ENCODE measurements around the gene IL25.

IL25 gene

DNA sequence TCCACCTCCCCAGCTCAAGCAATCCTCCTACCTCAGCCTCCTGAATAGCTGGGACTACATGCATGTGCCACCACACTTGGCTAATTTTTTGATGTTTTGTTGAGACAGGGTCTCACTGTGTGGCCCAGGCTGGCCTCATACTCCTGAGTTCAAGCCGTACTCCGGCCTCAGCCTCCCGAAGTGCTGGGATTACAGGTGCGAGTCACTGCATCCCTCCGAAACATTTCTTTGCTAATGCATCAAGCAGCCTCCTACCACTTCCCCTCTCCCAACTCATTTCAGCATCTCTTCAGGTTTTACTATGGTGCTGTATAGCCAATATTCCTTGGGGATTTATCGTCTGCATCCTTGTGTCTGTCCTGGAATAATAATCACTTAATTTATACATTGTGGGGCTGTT, 17.6 kb upstream of the IL25 start:
- no peak for DNase-seq

DNA sequence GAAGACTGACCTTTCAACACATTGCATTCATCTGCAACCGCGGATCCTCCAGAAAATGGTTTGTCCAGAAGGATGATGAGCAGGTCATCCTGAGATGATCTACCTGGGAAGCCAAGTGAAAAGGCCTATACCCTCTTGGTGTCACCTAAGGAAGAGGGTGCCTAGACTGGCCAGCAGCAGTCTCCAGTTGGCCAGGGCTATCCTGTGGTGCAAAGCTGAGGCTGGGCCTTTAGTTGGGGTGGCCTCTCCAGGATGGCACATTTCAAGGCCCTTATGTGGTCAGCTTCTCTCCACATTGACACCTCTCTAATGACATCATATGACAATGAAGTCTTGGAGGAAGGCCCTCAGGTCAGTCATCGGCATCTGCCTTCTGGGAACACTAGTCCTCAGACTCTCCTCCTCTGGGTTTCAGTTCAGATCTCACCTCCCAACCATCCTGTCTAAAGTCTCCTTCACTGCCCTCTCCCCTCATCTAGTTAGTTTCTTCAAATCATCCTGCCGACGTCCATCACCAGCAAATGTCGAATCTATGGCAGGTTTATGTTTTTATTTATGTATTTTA, 16.7 kb upstream of the IL25 start:
- DNase-seq, result no peak

DNA sequence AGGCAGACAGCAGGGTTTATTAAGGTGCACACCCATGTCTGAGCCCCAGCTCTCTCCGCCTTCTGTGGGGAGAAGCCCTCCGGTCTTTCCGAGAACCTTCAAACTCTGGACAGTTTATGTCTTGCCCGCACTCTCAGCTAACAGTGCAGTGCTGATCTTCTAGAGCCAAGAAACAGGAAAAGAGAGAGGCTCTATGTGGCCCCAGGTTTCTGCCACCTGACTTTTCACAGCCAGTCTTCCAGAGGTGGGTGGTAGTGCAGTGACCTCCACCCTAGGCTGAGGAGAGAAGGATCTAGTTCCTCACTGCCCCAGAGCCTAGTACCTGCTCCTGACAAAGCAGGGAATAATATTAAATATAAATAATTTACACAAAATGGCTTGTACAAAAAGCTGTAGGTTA, 15.9 kb upstream of the IL25 start:
- no peak for DNase-seq

DNA sequence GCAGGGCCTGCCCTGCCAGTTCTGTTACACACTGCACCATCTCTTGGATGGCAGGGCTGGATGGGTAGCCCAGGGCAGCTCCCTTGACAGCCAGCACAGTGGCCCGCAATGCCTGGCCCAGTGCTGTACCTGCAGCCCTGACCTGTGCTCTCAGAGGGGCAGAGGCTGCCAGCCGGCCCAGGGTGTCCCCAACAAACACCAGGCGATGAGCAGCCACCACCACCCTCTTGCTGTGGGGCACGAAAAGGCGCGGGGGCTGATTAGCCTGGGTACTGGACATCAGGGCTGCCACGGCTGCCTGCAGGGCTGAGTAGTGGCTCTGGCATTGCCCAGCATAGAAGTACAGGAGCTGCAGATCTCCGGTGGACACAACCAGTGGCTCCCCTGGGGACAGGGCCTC, 15.3 kb upstream of the IL25 start:
- DNase-seq, result no peak

DNA sequence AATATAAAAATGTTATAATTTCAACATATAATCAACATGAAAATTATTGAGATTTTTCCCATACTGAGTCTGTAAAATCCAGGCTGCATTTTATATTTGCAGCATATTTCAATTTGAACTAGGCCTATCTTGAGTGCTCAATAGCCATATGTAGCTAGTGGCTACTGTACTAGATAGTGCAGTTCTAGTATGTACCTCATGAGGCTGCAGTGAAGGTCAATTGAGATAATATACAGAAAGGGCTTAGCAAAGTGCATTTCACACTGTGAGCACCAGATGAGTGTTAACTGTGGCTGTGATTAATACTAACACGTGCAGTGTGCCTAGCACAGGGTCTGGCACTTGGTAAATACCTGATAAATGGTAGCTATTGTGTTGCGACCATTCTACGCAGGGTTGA, 14.6 kb upstream of the IL25 start:
- DNase-seq, result no peak

DNA sequence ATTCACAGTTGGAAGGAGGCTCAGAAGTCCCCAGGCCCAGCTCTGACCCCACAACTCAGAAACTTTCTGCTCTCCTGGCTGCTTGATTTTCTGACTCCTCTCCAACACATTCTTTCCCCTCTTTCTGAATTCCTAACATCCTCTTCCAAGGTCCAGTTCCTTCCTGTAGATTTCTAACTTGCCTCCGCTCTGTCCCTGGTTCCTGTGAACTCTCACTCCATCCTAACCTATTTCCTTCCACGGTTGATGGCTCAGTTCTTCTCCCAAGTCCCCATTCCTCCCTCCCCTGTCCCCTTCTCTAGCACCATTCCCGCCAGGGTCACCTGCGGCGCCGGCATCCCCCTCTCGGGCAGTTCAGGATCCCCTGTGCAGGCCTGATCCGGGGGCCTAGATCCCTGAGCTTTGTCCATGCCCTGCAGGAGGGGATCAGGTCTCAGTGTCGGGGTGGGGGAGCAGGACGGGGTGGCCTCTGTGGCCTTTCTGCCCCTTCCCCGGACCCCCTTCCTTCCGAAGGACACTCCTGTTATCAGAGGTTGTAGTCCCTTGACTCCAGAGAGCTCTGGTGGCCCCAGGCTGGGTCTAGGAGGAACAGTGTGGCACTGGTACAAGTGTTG, 13.9 kb upstream of the IL25 start:
- no peak for DNase-seq

DNA sequence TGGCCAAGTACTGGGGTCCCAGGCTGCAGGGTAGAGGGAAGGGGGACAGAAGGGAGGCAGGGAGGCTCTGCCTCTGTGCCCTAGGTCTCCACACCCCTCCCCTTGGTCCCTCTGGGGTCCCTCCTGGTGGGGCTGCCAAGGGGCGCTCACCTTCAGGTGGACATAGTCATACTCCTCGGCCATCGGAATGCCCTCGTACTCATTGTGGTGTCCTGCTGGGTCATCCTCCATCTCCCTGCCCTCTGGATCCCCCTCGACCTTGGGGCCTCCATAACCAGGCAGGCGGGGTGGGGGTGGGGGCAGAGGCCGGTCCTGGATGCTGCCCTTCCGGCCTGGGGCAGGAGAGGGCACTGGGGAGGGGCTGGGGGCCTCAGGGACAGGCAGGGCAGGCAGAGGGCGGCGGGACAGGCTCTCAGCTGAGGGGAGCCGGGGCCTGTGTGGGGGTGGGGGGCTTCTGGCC, 13.4 kb upstream of the IL25 start:
- no peak for DNase-seq

DNA sequence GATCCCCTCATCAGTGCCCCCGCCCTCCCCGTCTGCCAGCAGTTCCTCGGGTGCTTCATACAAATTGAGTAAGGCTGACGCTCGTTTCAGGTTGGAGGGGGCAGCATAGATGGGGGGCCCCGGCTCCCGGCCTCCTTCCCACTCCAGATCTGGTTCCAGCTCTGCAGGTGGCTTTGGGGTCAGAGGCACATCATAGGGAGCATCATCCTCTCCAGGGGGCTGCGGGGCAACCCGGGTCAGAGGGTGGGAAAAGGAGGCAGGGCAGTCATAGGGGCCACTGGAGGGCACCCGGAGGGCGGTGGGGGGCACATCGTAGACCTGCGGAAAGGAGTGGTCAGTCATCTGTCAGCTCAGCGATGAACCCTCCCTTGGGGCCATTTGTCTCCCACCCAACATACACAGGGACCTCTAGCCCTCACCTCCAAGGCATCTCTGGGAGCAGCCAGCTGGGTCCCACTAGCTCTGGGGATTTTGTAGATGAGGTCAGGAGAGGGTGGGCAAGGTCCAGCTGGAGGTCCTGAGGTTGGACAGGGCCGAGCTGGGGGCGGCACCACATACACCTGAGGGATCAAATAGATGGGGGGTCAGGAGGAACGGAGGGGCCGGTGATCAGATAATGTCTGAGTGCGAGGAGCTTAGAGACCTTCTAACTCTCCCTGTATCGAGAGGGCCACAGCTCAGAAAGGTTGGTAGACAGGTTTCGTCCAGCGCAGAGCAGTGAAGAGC, 12.7 kb upstream of the IL25 start:
- no peak for DNase-seq

DNA sequence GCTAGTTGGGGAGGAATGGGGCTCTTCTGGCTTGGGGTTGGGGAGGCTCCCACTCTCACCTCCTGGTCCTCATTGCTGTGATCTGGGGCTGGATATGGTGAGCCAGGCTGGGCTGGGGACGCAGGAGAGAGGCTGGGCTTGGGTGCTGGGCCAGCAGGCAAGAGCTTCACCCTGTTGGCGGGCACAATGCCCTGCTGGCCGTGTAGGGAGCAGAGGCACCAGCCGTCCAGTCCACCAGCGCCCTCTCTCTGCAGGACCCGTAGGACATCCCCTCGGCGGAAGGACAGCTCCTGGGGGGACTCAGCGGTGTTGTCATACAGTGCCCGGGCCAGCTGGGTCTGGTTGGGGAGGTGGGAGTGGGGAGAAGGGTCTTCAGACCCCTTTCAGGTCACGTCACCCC, 12.1 kb upstream of the IL25 start:
- no peak for DNase-seq

DNA sequence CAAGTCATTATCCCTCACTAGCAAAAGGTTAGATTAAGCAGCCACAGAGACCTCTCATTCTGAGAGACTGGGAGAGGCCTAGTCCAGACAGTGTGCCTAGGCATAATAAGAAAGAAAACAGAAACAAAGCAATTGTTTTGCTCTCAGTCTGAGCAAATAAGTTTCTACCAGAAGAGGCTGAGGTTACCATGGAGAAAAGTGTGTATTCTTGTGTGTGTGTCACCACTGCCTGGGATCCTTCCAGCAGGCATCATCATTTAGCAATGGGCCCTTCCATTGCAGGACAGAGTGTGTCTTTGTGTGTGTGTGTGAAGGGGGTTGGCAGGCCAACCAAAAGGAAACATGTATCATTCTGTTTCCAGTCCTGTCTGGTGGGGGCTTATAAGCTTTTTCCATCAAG, 11.3 kb upstream of the IL25 start:
- no peak for DNase-seq

DNA sequence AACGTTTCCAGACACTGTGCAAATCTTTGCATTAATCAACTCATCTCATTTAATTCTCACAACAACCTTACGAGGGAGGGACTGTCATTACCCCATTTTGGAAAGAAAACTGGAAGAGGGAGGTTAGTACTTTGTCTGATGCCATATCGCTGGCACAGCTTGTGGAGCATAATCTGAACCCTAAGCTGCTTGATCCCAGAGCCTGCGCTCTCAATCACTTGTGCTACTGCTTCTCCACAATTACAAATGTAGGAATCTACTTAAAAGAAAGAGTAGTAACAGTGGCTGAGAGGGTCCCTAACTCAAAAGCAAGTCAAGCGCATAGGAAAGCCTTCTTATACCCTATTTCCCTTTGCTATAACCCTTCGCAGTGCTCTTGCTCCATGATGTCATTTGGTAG, 10.8 kb upstream of the IL25 start:
- DNase-seq, result no peak

DNA sequence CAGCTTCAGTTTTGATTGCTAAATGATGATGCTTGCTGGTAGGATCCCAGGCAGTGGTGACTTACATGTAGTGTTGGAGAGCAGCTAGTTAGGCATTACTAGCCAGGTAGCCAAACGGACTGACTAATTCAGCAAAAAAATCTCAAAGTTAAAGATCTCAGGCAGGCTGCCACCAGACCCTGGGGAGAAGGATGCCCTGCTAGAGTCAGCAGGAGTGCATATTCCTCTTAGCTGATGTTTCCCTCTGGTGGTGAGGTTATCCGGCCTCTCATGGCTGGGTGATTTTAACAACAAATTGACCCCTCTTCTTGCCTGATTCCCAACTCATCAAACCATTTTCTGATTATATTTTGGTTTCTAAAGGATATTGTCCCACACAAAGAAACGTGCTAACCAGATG, 10.4 kb upstream of the IL25 start:
- DNase-seq, result no peak

DNA sequence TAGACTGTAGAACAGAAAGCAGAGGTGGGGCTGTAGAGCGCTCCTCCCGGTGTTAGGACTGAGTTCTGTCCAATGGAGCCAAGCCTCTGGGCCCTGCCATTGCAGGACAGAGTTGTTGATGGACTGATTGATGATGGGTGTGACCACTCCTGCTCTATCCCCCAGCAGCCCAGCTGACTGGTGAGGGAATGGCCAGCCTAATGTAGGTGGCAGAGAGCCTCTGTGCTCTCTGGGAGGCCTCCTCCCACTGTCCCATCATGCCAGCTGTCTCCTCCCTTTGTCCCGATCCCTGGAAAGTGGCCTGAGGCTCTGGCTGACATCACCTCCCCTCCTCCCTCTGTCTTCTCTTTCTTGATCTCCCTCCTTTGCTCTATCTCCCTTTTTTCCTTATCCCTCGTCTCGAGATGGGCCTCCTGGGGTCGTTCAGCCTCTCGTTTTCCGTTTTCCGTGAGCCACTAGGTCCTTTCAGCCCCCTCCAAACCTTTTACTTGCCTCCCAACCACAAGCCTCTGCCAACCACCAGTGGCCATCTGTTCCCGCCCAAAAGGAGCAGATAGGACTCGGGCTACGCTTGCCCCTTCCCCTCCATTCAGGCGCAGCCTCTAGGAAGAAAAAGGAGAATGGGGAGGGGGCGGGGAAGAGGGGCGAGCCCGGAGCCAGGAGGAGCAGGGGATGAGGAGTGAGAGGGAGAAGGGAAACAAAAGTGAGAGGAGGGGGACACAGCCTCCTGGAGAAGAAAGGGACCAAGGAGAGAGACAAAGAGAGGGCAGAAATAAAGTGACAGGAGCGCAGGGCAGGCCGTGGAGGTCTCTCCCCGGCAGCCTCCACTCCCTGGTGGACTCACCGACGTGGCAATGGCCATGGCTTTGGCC, 8.2 kb upstream of the IL25 start:
- no peak for DNase-seq

DNA sequence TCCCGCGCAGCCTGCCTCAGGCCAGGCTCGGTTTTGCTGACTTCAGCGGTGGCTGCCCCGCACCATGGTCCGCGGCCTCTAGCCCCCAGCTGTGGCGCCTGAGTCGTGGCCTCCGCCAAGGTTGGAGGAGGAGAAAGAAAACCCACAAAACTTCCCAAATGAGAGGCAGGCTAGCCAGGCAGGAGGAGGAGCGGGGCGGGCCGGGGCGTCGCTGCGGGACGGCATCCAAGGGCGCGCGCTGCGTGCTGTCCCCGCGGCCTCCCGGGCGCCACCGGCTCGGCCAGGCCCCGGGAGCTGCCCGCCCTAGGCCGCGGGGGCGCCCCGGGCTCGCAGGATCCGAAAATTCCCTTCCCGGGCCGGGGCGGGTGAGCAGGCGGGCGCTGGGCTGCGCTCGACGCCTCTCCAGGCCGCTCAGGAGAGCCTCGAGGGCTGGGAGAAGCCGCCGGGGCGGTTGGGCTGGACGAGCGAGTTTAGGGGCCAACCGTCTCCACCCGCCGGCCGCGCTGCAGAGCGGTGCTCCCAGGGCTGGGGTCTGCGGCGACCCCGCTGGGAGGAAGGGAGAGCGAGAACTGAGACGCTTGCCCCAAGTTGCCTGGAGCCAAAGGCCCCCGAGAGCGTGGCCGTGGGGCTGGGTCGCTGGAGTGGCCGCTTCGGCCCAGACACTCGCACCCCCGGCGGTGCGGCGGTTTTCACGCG, 7.4 kb upstream of the IL25 start, which contains the start of gene EFS:
EFS (minus strand) TSS at position 137 of the 696 bp plus-strand sequence. CDS start 147 bp downstream, outside the sequence.
- DNase-seq, result no peak

DNA sequence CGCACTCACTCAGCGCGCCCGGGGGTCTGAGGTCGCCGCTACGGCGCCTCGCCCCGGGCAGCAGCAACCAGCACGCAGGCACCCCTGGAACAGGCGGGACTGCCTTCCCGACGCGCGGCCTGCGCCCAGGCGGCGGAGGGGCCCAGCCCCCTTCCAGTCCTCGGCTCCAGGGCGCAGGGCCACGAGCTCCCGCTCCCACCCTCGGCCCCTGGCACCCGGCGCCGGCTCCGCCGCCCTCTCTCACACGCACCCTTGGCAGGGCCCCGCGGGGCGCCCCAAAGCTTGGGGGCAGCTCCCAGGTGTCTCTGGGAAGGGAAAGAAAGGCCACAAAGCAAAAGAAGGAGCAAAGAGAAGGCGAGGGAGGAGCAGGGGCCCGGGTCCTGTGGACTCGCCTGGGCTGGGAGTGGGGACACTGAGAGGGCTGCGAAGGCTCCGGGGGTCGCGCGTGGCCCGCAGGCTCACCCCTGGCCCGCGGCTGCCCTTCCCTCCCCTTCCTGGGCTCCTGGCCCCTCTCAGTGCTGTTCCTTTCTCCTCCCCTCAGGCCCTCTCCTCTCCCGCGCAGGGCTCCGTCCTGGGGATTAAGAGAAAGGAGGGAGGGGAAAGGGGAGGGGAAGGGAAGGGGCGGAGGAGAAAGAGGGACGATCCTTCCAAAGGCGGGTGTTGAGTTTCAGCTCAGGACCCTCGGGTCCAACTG, 6.7 kb upstream of the IL25 start:
- DNase-seq, result no peak

DNA sequence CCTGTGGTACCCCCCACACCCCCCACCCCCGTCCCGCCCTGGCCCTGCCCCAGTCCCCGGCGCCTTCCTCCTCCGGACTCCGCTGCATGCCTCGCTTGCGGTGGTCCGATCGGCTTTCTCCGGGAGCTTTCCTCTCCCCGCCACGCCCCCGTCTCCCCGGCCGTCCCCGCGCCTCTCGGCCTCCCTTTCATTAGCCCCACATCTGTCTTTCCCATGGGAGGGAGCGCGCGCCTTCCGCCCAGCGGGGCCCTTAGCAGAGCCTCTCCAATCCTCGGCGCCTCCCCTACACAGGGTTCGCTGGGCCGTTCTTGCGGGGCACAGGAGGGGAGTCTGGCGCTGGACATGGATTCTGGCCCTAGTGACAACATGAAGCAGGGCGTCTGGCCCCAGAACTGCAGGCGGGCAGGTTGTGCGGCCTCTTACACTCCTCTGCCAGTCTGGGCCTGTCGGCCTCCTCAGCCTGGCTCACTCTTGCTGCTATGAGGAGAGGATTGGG, 6.1 kb upstream of the IL25 start:
- no peak for DNase-seq

DNA sequence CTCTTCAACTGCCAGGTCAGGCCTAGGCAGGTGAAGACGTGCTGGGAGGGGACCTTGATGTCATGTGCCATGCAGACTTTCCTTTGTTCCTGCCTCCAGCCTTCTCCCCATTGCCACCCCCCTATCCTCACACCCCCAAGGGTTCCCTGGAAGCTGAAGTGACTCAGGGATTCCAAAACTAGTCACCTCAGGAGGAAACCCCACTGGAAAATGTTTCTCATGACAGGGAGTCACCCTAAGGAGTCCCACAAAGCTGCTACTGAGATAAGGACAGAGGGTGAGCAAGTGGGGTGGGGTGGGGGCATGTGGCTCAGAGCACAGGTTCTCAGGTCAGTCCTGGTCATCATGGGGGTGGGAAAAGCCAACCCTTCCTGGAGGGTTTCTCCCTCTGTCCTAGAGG, 2.4 kb upstream of the IL25 start:
- DNase-seq, result no peak

DNA sequence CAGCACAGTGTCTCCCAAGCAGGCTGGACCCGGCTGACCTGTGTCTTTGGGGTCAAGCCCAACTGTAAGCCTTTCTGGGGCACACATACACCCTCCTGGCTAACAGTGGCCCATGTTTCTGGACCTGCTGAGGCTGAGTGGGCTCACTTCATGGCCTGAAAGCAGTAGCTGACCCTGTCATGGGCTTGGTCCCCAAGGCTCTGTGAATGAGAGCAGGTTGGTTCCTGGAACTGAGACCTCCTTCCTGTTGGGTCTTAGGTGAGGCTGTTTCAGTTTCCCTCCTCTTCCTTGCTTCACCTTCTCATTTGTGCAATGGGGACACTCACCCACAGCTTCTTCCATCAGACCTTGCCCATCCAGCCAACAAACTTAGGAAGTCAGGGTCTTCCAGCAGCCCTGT, 744 bp upstream of the IL25 start:
- no peak for DNase-seq

DNA sequence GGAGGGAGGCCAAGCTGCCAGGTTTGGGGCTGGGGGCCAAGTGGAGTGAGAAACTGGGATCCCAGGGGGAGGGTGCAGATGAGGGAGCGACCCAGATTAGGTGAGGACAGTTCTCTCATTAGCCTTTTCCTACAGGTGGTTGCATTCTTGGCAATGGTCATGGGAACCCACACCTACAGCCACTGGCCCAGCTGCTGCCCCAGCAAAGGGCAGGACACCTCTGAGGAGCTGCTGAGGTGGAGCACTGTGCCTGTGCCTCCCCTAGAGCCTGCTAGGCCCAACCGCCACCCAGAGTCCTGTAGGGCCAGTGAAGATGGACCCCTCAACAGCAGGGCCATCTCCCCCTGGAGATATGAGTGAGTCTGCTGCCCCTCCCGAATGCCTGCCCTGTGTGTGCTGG, 432 bp downstream of the IL25 start:
- DNase-seq, result no peak

DNA sequence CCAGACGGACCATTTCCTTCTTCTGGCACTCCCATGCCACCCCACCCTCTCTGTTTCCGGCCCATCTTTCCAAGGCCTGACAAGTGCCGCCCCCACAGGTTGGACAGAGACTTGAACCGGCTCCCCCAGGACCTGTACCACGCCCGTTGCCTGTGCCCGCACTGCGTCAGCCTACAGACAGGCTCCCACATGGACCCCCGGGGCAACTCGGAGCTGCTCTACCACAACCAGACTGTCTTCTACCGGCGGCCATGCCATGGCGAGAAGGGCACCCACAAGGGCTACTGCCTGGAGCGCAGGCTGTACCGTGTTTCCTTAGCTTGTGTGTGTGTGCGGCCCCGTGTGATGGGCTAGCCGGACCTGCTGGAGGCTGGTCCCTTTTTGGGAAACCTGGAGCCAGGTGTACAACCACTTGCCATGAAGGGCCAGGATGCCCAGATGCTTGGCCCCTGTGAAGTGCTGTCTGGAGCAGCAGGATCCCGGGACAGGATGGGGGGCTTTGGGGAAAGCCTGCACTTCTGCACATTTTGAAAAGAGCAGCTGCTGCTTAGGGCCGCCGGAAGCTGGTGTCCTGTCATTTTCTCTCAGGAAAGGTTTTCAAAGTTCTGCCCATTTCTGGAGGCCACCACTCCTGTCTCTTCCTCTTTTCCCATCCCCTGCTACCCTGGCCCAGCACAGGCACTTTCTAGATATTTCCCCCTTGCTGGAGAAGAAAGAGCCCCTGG, 3.1 kb downstream of the IL25 start:
- no peak for DNase-seq

DNA sequence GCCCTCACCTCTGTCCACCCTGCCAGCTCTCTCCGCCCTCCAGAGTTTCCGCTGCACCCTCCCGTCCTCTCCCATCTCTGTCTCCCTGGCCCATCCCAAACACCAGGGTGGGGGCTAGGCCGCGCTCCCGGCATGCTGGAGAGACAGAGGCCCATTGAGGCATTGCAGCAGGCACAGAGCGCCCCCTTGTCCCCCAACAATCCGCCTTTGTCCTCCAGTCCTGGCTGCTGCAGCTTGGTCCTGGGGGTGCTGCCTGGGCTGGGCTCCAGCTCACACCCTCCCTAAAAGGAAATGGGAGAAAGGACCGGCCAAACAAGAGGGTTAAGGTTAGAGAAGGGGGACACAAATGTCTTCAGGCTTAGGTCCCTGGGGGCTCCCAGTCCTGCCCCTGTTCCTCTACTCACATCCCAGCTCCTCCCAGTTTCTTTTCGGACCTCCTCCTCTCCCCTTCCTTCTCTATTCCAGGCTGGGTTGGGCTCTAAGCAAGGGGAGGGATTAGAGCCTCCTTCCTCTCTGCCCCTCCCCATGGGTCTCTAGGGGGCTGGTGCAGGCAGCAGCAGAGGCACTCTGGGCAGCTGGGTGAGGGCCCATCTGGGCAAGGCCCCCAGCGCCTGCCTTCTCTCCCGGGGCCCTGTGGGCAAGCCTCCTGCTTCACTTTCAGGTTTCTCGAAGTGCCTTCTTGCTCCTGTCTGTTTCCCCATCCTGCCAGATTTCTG, 4.0 kb downstream of the IL25 start, which contains the start of gene CMTM5:
CMTM5 (plus strand) TSS at position 565 of the 716 bp plus-strand sequence. CDS start 206 bp downstream, outside the sequence.
- DNase-seq, result no peak

All from CD4-positive, alpha-beta T cell treated with Interleukin-12 subunit alpha and Interleukin-12 subunit beta, for 1 hour (primary cell).